T-helper 9 cell (primary cell): ENCODE measurements around the gene TES.
"Not testable (repeated sequence)": the region's sequence is repeated elsewhere in the genome, so short reads cannot be mapped to it uniquely, and the experiment has no call there.

ENCODE experiments used
- DNase-seq: peaks from one replicate; pipeline ENCODE4 v3.0.0-alpha.2; 2020
- total RNA-seq, 2 donors: gene quantifications; one replicate each; lab custom pipeline; 2026; lab: John Stamatoyannopoulos, UW

Gene TES
- total RNA-seq = 146 to 282 reads per million in 2 donors

GRCh38 chr7:116210345-116211005 is at the start of gene TES:
Gene TES, plus strand, starts transcription at chr7:116210539. Its CDS starts 169 bp downstream, at chr7:116210708.
- peak; percentile 45 for DNase-seq

- DNase-seq = no peak
Observed at GRCh38 chr7:116161728-116162127, 48.6 kb upstream of the TES start.

- no peak for DNase-seq
Observed at GRCh38 chr7:116162254-116162653, 48.1 kb upstream of the TES start.

- no peak for DNase-seq
Observed at GRCh38 chr7:116162992-116163391, 47.3 kb upstream of the TES start.

- no peak for DNase-seq
Observed at GRCh38 chr7:116164552-116165306, 45.6 kb upstream of the TES start.

- no peak for DNase-seq
Observed at GRCh38 chr7:116165717-116166116, 44.6 kb upstream of the TES start.

GRCh38 chr7:116166156-116166555 is 44.2 kb upstream of the TES start:
- no peak for DNase-seq

- no peak for DNase-seq
Observed at GRCh38 chr7:116167177-116167576, 43.2 kb upstream of the TES start.

GRCh38 chr7:116169060-116169459 is 41.3 kb upstream of the TES start:
- no peak for DNase-seq

- no peak for DNase-seq
Observed at GRCh38 chr7:116170180-116170579, 40.2 kb upstream of the TES start.

- no peak for DNase-seq
Observed at GRCh38 chr7:116171094-116171493, 39.2 kb upstream of the TES start.

- DNase-seq = no peak
Observed at GRCh38 chr7:116172353-116172752, 38.0 kb upstream of the TES start.

- peak; percentile 9 for DNase-seq
Observed at GRCh38 chr7:116173051-116174028, 37.0 kb upstream of the TES start.

- DNase-seq = not testable (repeated sequence)
Observed at GRCh38 chr7:116175095-116175494, 35.2 kb upstream of the TES start.

GRCh38 chr7:116176226-116176625 is 34.1 kb upstream of the TES start:
- DNase-seq = no peak

GRCh38 chr7:116177009-116177408 is 33.3 kb upstream of the TES start:
- no peak for DNase-seq

- no peak for DNase-seq
Observed at GRCh38 chr7:116180302-116180701, 30.0 kb upstream of the TES start.

GRCh38 chr7:116182023-116182422 is 28.3 kb upstream of the TES start:
- no peak for DNase-seq

GRCh38 chr7:116185450-116185849 is 24.9 kb upstream of the TES start:
- DNase-seq = no peak

- DNase-seq = no peak
Observed at GRCh38 chr7:116185956-116186355, 24.4 kb upstream of the TES start.

GRCh38 chr7:116187400-116187799 is 22.9 kb upstream of the TES start:
- DNase-seq = no peak

- no peak for DNase-seq
Observed at GRCh38 chr7:116193329-116194087, 16.8 kb upstream of the TES start.
